GM23338 (cell line): ENCODE results near the gene SELPLG. TPM values are rescaled to one million over a fixed set of nuclear protein-coding genes. Genes with fewer than 3 reads are reported as not detected.

Experiments
- CREB1 ChIP-seq: fragments of 250-450 bp; sonication (Bioruptor Pico); IDR thresholded peaks from 2 replicates; pipeline ENCODE4 v1.5.0; 2020; ENCODE audit warnings: low read depth, mild to moderate bottlenecking, moderate library complexity
- JUNB ChIP-seq: IDR thresholded peaks from one replicate; pipeline ENCODE4 v1.6.1; 2016; ENCODE audit warnings: antibody characterized with exemption; ENCODE audit not compliant: unreplicated experiment
- STAT1 ChIP-seq: IDR thresholded peaks from one replicate; pipeline ENCODE4 v1.6.1; 2016; ENCODE audit warnings: antibody characterized with exemption; ENCODE audit not compliant: unreplicated experiment
- ZNF114 ChIP-seq: fragments of 250-450 bp; sonication (Bioruptor Pico); IDR thresholded peaks from 2 replicates; pipeline ENCODE4 v1.5.0; 2020; ENCODE audit warnings: mild to moderate bottlenecking, moderate library complexity
- ZNF331 ChIP-seq: fragments of 250-450 bp; sonication (Bioruptor Pico); IDR thresholded peaks from 2 replicates; pipeline ENCODE4 v1.5.0; 2020; ENCODE audit warnings: low read depth, mild to moderate bottlenecking, moderate library complexity
- polyA plus RNA-seq: library from polyadenylated mRNA; unstranded; fragments of >200 nt; fragmentation: Nextera tagmentation; extraction: Ambion mirVana; gene quantifications from 2 replicates; pipeline ENCODE4 v1.2.1, GENCODE V29; 2016
- total RNA-seq: library from RNA; depleted of rRNA; stranded (reverse); fragments of >200 nt; shearing (Covaris generic); gene quantifications from 2 replicates; pipeline ENCODE4 v1.2.3, GENCODE V29; 2014
- TF ChIP-seq, protein P1 (sequence below): IDR thresholded peaks from one replicate; pipeline ENCODE4 v1.6.1; 2018; ENCODE audit warnings: antibody characterized with exemption; ENCODE audit not compliant: unreplicated experiment
- TF ChIP-seq, protein P2 (sequence below): fragments of 250-450 bp; sonication (Bioruptor Pico); IDR thresholded peaks from 2 replicates; pipeline ENCODE4 v1.5.0; 2020; ENCODE audit warnings: mild to moderate bottlenecking, moderate library complexity

SELPLG gene
- total and polyA plus RNA-seq, 2 experiments from 2014 or later: 0.16 to 0.56 TPM

DNA sequence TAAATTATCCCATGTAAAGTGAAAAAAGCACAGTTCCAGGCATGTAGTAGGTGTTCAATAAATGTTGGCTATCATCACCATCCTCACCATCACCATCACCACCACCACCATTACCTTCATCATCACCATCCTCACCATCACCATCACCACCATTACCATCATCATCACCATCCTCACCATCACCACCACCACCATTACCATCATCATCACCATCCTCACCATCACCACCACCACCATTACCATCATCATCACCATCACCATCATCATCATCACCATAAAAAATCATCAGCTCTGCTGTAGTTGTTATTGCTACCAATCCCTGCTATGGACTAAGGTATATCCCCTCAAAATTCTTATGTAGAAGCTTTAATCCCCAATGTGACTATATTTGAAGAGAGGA is 56.2 kb downstream of the SELPLG start (continued):
- TF ChIP-seq, protein P1, sequence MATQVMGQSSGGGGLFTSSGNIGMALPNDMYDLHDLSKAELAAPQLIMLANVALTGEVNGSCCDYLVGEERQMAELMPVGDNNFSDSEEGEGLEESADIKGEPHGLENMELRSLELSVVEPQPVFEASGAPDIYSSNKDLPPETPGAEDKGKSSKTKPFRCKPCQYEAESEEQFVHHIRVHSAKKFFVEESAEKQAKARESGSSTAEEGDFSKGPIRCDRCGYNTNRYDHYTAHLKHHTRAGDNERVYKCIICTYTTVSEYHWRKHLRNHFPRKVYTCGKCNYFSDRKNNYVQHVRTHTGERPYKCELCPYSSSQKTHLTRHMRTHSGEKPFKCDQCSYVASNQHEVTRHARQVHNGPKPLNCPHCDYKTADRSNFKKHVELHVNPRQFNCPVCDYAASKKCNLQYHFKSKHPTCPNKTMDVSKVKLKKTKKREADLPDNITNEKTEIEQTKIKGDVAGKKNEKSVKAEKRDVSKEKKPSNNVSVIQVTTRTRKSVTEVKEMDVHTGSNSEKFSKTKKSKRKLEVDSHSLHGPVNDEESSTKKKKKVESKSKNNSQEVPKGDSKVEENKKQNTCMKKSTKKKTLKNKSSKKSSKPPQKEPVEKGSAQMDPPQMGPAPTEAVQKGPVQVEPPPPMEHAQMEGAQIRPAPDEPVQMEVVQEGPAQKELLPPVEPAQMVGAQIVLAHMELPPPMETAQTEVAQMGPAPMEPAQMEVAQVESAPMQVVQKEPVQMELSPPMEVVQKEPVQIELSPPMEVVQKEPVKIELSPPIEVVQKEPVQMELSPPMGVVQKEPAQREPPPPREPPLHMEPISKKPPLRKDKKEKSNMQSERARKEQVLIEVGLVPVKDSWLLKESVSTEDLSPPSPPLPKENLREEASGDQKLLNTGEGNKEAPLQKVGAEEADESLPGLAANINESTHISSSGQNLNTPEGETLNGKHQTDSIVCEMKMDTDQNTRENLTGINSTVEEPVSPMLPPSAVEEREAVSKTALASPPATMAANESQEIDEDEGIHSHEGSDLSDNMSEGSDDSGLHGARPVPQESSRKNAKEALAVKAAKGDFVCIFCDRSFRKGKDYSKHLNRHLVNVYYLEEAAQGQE: no peak
- TF ChIP-seq ZNF114 (CRISPR knock-in tag) (no peak), ZNF331 (no peak), CREB1 (no peak), STAT1 (no peak), JUNB (no peak)
- TF ChIP-seq, protein P2, sequence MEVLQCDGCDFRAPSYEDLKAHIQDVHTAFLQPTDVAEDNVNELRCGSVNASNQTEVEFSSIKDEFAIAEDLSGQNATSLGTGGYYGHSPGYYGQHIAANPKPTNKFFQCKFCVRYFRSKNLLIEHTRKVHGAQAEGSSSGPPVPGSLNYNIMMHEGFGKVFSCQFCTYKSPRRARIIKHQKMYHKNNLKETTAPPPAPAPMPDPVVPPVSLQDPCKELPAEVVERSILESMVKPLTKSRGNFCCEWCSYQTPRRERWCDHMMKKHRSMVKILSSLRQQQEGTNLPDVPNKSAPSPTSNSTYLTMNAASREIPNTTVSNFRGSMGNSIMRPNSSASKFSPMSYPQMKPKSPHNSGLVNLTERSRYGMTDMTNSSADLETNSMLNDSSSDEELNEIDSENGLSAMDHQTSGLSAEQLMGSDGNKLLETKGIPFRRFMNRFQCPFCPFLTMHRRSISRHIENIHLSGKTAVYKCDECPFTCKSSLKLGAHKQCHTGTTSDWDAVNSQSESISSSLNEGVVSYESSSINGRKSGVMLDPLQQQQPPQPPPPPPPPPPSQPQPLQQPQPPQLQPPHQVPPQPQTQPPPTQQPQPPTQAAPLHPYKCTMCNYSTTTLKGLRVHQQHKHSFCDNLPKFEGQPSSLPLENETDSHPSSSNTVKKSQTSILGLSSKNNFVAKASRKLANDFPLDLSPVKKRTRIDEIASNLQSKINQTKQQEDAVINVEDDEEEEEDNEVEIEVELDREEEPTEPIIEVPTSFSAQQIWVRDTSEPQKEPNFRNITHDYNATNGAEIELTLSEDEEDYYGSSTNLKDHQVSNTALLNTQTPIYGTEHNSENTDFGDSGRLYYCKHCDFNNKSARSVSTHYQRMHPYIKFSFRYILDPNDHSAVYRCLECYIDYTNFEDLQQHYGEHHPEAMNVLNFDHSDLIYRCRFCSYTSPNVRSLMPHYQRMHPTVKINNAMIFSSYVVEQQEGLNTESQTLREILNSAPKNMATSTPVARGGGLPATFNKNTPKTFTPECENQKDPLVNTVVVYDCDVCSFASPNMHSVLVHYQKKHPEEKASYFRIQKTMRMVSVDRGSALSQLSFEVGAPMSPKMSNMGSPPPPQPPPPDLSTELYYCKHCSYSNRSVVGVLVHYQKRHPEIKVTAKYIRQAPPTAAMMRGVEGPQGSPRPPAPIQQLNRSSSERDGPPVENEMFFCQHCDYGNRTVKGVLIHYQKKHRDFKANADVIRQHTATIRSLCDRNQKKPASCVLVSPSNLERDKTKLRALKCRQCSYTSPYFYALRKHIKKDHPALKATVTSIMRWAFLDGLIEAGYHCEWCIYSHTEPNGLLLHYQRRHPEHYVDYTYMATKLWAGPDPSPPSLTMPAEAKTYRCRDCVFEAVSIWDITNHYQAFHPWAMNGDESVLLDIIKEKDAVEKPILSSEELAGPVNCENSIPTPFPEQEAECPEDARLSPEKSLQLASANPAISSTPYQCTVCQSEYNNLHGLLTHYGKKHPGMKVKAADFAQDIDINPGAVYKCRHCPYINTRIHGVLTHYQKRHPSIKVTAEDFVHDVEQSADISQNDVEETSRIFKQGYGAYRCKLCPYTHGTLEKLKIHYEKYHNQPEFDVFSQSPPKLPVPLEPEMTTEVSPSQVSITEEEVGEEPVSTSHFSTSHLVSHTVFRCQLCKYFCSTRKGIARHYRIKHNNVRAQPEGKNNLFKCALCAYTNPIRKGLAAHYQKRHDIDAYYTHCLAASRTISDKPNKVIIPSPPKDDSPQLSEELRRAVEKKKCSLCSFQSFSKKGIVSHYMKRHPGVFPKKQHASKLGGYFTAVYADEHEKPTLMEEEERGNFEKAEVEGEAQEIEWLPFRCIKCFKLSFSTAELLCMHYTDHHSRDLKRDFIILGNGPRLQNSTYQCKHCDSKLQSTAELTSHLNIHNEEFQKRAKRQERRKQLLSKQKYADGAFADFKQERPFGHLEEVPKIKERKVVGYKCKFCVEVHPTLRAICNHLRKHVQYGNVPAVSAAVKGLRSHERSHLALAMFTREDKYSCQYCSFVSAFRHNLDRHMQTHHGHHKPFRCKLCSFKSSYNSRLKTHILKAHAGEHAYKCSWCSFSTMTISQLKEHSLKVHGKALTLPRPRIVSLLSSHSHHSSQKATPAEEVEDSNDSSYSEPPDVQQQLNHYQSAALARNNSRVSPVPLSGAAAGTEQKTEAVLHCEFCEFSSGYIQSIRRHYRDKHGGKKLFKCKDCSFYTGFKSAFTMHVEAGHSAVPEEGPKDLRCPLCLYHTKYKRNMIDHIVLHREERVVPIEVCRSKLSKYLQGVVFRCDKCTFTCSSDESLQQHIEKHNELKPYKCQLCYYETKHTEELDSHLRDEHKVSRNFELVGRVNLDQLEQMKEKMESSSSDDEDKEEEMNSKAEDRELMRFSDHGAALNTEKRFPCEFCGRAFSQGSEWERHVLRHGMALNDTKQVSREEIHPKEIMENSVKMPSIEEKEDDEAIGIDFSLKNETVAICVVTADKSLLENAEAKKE (CRISPR knock-in tag): no peak
